Body of pancreas (tissue), 4 donors: Measurements from ENCODE around the gene JMJD7.

Experiments used
- CTCF ChIP-seq, 7 experiments: fragments of 450-650 bp in 4 of 7; fragments of 200-600 bp in 3 of 7; sonication (generic) in 3 of 7; IDR thresholded peaks; one replicate each; pipeline ENCODE4 v1.5.1; 2016 to 2019; ENCODE audit warnings: antibody characterized with exemption in 7 of 7
- POLR2A ChIP-seq, 3 donors: fragments of 450-650 bp; IDR thresholded peaks; one replicate each; pipeline ENCODE4 v1.6.1; 2016; ENCODE audit warnings: antibody characterized with exemption in 3 of 3, mild to moderate bottlenecking in 2 of 3

DNA sequence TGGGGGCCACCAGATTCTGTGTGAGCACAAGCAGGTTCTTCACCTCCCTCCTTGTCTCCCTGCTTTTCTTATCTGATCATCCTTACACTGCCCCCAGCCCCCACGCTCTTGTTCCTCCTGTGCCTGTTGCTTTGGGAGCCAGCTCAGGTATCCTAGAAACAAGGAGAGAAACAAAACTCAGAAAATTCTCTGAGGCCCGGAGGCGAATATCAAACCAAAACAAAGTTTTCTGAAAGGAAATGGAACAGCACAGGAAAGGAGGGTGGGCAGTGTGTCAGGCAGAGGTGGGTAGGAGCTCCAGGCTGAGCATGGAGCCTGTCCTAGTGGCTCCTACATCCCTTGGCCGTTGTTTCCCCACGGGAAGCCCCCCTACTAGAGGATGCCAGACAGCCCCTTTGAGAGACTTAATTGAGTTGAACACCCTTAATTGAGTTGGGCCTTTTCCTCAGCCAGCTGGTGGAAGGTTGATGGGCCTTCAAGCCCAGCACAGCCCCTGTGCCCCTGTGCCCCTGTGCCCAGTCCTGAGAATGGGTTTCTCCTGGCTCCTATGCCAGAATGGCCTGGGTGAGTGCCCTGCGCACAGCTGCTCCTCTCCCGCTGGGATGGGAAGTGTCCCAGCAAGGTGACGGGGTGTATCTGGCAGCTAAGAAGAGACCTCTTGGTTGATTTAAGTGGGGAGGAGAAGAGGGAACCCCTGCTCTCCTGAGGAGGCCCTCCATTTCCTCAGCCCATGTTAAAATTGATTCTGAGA is 22.8 kb upstream of the JMJD7 start:
- TF ChIP-seq POLR2A (IDR thresholded peaks at IDR 0.05): no peak
- no peak for TF ChIP-seq CTCF (IDR thresholded peaks at IDR 0.05)
